ENCODE results near the gene F7.

F7 gene

GRCh38 chr13:113119822-113120189 is 14.2 kb downstream of the F7 start:
- DNase-seq: no peak

GRCh38 chr13:113120300-113121182 is 14.9 kb downstream of the F7 start:
- no peak for DNase-seq

DNA sequence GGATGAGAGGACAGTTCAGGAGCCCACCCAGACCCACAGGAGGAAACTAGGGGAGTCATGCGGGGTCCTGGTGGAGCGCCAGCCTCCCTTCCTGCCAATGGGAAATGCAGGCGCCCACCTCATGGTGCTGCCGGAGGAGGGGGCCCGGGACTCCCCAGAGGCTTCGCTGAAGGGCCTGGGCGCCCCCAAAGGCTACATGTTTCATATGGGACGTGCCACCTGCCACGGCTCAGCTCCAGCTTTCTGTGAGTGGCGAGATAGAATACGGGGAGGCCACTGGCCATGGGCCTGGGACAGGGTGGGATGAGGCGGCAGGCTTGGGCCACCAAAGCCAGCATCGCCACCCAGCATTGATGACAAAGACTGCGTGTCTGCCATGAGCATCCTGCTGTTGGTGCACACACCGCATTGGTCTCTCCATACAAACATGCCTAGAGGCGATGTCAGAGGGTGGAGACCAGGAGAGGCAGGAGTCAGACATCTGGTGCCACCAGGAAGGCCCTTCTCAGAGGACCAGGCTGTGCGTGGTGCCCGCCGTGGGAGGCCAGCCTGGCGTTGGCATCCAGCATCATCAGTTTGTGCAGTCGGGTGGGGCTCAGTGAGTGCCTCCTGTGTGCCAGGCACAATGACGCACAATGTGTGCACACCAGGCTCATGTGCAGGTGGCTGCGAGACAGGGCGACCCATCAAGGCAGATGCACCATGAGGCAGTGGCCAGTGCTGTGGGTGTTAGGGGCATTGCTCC is 15.8 kb downstream of the F7 start:
- no peak for DNase-seq

DNA sequence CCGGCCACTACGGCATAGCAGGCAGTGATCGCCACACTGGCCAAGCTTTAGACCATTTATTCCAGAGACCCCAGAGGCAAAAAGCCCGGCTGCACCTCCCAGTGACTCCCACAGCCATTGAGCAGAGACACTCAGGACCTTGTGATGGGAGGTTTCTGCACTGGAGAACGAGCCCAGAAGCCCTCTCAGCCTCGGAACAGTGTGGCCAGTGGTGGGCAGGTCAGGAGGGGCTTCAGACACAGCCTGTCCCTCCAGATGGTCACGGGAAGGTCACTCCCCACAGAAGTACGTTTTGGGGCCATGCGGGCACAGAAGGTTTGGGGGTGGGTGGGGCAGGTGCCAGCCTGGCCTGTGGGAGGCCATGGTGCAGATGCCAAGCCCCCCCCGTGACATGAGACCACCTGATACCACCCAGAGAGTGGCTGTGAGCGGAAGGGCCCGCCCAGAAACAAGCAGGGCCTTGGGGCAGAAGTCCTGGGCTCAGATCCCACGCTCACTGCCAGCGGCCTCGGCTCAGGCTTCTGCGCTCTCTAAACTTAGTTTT is 16.4 kb downstream of the F7 start:
- DNase-seq: no peak

- DNase-seq: no peak
Measured at GRCh38 chr13:113122550-113123225, 17.1 kb downstream of the F7 start, which contains the start of gene F10. F10 (plus strand) TSS chr13:113122799; CDS start chr13:113122856, 57 bp downstream.

DNA sequence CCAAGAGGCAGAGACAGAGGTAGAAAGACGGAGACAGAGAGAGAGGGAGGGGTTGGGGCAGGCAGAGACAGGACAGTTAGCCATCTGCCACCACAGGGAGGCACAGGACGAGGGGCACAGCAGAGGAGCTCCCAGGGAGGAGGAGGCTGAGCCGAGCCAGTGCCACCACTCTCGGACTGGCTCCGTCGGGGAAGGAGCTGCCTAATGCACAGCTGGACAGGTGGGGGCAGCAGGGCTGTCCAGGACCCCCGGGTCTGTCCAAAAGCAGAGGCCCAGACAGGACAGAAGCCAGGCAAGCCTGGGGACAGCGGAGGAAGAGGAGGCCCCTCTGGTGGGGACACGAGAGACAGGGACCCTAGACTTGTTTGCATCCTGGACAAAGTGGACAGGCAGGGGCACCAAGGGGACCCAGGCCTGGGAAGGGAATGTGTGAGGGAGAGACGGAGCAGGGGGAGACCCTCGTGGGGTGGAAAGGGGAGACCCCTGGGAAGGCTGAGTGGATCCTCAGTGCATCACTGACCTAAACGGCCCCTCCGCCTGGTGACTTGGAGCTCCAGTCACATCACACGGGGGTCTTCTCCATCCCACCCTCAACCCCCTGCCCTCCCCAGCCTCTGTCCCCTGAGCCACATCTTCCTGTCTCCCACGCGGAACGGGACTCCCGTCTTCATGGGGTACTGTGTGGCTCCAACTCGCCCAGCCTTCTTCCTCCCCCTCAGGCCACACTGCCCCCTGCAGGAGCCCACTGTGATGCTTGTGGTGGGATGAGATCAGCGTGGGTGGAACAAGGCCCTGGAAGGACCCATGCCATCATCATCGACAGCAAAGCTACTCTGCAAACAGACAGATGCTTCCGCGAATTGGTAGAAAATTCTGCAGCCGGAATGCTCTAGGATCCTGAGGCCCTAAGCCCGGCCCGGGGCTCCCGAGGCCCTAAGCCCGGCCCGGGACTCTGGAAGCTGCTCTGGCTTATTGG is 17.9 kb downstream of the F7 start:
- no peak for DNase-seq

- no peak for DNase-seq
Measured at GRCh38 chr13:113124211-113124970, 18.8 kb downstream of the F7 start.

DNA sequence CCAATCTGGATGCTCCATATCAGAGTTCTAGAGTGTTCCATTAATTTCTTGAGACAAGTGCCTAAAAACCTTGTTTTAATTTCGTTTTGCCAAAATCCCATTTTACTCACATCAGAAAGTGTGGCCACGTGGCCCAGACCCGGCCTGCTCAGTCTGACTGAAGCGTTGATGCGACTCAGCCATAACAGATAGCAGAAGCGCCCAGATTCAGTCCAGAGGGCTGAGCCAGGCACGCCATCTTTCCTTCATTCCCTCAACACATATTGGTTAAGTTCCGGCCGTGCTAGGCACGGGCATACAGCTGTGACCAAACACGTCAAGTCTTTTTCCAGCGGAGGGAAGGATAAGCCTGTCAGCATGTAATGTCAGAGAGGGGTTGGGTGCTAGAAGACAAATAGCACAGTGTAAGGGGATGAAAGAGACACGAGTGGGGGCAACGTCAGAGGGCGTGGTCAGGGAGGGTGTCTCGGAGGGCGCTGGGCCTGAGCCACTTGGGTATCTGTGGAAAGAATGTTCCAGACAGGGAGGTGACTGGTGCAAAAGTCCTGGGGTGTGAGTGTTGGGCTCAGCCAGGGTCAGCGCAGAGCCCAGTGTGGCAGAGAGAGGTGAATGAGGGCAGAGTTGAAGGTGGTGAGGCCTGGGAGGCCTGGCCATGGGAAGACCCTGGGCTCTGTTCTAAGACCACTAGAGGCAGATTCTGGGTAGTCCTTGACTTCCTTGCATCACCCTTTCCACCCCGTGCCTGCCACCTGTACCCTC is 20.1 kb downstream of the F7 start:
- no peak for DNase-seq

DNA sequence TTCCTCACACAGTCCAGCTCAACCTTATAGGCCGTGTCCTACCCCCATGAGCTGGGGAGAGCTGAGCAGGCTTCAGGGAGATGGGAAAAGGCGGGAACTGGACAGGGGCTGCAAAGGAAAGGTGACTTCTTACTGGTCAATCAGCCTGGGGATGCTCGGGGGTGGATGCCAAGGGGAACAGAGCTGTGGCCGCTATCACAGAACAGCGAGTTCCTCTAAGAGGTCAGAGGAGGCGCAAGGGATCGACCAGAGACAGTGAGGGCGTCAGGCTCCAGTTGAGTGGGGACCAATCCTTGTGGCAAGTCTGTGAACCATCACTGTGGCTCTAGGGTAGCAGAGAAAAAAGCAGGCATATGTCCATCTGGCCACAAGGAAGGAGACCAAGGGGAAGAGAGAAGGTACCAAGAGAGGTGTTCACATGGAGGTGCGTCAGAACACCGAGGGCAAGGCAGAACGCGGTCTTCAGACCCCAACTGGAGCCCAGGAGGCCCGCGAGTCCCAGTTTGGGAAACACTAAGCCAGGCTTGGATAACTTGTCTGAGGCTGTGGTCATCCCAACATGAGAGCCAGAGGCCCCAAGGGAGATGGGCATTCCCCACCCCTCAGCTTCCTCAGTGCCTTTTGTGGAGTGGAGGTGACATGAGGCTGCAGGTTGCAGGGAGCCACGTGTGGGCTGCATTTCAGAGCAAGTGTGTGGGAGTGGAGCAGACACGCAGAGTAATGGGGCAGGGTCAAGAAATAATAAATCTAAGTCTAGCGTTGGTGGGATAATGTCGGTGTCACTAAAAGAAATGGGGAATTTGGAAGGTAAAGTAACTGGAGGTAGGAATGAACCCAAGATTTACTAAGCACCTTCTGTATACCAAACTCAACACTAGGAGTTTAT is 20.9 kb downstream of the F7 start:
- DNase-seq: no peak

DNA sequence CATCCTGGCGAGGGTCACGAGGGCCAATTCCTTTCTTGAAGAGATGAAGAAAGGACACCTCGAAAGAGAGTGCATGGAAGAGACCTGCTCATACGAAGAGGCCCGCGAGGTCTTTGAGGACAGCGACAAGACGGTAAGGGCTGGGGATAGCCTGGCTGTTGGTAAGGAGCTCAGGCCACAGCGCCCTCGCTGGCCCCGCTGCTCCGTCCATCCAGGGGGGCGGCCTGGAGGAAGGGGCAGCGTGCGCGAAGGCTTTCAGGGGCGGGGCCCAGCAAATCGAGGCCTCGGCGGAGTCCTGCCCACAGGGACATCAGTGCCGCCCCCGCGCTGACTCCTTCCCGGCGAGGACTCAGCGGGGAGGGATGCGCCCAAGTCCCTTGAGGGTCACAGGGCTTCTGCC is 23.9 kb downstream of the F7 start:
- no peak for DNase-seq

DNA sequence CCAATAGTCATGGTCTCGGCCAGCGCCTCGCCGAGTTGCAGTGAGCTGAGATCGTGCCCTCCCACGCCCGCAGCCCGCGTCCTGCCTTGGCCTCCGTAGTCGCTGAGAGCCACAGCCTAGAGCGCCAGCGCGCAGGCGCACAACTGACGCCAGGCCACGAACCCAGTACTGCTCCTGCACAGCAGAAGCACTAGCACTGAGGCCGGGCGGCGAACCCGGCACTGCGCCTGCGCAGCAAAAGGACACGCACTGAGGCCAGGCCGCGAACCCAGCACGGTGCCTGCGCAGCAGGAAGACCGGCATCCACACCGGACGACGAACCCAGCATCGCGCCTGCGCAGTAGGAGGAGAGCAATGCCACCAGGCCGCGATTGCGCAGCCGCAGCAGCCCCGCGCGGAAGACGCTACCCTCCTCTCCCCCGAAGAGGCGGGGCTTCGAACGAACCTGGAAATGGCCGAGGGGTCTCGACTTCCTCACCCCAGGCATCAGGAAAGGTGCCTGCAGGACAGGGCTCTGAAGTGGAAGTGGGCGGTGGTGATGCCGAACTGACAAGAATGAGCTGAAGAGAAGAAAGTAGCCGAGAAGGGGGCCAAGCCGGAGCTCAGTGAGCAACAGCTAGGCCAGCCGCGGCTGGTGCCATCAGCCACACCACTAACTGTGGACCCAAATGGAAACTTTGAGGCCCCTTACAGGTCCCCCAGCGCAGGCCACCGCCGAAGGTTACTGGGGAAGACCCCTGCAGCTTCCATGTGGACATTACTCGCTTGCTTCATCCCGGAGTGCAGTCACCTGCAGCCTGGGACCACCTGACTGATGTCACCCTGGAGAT is 24.5 kb downstream of the F7 start:
- DNase-seq: no peak

GRCh38 chr13:113135281-113135760 is 29.7 kb downstream of the F7 start:
- DNase-seq: no peak

DNA sequence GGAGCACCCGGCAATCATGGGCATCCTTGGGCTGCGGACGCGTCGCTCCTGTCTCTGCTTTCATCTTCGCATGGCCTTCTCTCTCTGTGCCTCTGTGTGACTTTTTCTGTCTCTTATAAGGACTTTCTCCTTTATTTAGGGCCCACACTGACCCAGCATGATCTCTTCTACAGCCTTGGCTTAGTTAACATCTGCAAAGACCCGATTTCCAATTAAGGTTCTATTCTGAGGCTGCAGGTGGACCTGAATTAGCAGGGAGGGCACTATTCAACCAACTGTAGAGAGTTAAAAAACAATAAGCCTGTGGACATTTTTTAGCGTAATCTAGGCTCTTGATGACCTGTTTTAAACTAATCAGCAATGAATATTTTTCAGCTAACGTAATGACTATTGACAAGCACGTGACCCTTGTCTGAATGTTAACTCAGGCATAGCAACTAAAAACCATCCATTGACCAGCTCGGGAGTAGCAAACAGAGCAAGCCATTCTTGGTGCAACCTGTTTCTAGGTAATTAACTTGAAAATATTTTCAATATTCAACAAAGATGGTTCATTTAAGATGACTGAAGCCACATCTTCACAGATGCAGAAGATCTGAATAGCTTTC is 32.2 kb downstream of the F7 start:
- DNase-seq: no peak

DNA sequence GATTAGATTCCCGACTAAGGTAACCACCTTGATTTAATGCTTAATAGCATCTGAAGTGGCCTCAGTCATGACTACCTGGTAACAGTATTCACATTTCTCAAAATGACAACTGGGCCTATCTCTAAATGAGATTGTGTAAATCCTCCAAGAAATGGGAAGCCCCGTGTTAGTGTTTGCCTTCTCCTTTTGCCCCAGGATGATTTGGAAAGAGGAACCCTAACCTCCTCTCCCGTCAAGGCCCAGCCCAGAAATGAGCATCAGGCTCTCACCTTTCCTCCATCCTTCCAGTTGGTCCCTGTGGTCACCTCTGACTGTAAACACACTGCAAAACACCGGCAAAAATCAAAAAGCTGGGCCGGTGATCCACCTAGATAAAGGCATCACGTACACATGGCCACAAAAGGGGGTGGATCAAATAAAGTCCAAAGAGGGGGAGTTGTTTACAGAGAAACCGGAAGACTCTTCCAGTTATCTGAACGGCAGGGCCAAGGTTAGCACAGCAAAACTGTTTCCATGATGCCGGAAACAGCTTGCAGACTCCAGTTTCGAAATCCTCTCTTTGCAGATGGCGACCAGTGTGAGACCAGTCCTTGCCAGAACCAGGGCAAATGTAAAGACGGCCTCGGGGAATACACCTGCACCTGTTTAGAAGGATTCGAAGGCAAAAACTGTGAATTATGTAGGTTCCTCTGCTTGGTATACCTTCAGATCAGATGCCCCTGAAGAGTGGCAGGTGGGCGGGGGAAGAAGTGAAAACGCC is 33.4 kb downstream of the F7 start:
- no peak for DNase-seq

DNA sequence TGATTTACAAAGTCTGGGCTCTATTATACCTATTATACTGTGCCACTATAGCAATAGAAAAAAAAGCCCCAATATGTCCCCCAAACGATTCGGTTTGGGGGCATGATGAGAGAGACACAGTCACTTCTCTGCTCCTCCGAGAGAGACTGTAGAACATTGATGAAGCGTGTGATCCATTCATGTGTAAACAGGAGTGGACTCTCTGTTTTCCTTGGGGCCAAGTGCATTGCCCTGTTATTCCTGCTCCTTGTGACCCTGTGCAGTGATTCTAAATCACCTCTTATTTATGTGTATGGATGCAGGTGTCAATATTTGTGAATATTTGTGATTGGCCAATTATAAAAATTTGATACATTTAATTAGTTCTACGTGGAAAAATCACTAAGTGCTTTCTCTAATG is 34.0 kb downstream of the F7 start:
- no peak for DNase-seq

DNA sequence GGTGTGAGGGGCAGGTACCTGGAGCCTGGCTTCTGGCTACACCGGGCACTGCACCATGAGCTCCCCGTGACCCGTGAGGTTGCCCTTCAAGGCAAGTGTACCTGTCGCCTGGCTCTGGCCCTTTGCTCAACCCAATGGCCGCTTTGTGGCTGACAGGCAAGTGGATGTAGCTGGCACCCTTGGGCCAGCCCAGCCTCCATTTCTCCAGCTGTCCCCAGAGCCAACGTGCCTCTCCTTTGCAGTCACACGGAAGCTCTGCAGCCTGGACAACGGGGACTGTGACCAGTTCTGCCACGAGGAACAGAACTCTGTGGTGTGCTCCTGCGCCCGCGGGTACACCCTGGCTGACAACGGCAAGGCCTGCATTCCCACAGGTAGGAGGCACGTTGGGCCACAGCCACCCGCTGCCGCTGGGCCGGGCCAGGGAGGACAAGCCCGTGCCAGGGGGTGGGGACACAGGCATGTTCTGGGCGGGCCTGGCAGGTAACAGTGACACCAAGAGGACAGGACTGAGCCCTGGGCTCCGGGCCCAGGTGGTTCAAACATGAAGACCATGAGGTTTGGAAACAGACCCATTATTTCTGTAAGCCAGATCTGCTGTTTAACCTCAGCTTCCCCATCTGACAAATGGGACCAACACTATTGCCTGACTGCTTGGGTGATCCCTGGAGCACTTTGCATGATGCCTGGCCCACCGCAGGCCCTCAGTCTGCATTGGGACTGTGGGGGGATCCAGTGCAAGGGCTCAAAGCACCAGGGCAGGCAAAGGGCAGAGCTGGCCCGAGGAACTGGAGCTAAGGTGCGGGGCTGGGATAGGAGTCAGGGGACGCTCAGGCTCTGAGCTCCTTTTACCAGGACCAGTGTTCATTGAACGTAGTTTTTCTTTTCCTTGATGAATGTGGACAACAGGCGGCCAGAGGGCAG is 35.3 kb downstream of the F7 start:
- peak; percentile 8 for DNase-seq
